Stimulated activated naive CD4-positive, alpha-beta T cell treated with Interleukin-2 at 50 U/mL for 16 hours (primary cell): ENCODE results near the gene ATRIP.
"Not testable (repeated sequence)": the region's sequence is repeated elsewhere in the genome, so short reads cannot be mapped to it uniquely, and the experiment has no call there.

Source experiments
- DNase-seq: peaks from one replicate; lab custom pipeline; 2025; lab: John Stamatoyannopoulos, UW

The ATRIP gene

GRCh38 chr3:48469046-48469915 lies 22.7 kb downstream of the ATRIP start:
- no peak for DNase-seq

- DNase-seq: no peak
Measured at GRCh38 chr3:48470286-48470685, 23.7 kb downstream of the ATRIP start.

- DNase-seq: no peak
Measured at GRCh38 chr3:48472673-48472922, 26.1 kb downstream of the ATRIP start.

GRCh38 chr3:48472923-48473616 lies 26.5 kb downstream of the ATRIP start:
- DNase-seq: peak; percentile 95

GRCh38 chr3:48473617-48473952 lies 27.0 kb downstream of the ATRIP start:
- no peak for DNase-seq

- not testable (repeated sequence) for DNase-seq
Measured at GRCh38 chr3:48474031-48474430, 27.5 kb downstream of the ATRIP start.

- no peak for DNase-seq
Measured at GRCh38 chr3:48474619-48475018, 28.1 kb downstream of the ATRIP start.

GRCh38 chr3:48475188-48475587 lies 28.7 kb downstream of the ATRIP start:
- DNase-seq: no peak

GRCh38 chr3:48476426-48477053 lies 30.0 kb downstream of the ATRIP start:
- no peak for DNase-seq

GRCh38 chr3:48477959-48478520 lies 31.5 kb downstream of the ATRIP start:
- DNase-seq: no peak

- DNase-seq: peak; percentile 51
Measured at GRCh38 chr3:48478626-48479555, 32.4 kb downstream of the ATRIP start.

- DNase-seq: not testable (repeated sequence)
Measured at GRCh38 chr3:48480891-48481290, 34.4 kb downstream of the ATRIP start.

- DNase-seq: not testable (repeated sequence)
Measured at GRCh38 chr3:48482822-48483221, 36.3 kb downstream of the ATRIP start.

GRCh38 chr3:48486952-48487351 lies 40.4 kb downstream of the ATRIP start:
- DNase-seq: no peak

- no peak for DNase-seq
Measured at GRCh38 chr3:48492461-48493202, 46.1 kb downstream of the ATRIP start.

GRCh38 chr3:48493203-48493501 lies 46.6 kb downstream of the ATRIP start:
- DNase-seq: no peak

GRCh38 chr3:48500656-48501055 lies 54.1 kb downstream of the ATRIP start:
- no peak for DNase-seq

GRCh38 chr3:48501196-48501595 lies 54.7 kb downstream of the ATRIP start:
- no peak for DNase-seq

- DNase-seq: no peak
Measured at GRCh38 chr3:48502121-48502520, 55.6 kb downstream of the ATRIP start.

GRCh38 chr3:48502728-48503168 lies 56.2 kb downstream of the ATRIP start:
- DNase-seq: peak; percentile 7

GRCh38 chr3:48503401-48504050 lies 57.0 kb downstream of the ATRIP start:
- no peak for DNase-seq
